Body of pancreas (tissue), 4 donors: ENCODE results near the gene URM1.

Source experiments
- CTCF ChIP-seq, 7 experiments: fragments of 450-650 bp in 4 of 7; fragments of 200-600 bp in 3 of 7; sonication (generic) in 3 of 7; IDR thresholded peaks; one replicate each; pipeline ENCODE4 v1.5.1; 2016 to 2019; ENCODE audit warnings: antibody characterized with exemption in 7 of 7
- POLR2A ChIP-seq, 3 donors: fragments of 450-650 bp; IDR thresholded peaks; one replicate each; pipeline ENCODE4 v1.6.1; 2016; ENCODE audit warnings: antibody characterized with exemption in 3 of 3, mild to moderate bottlenecking in 2 of 3

DNA sequence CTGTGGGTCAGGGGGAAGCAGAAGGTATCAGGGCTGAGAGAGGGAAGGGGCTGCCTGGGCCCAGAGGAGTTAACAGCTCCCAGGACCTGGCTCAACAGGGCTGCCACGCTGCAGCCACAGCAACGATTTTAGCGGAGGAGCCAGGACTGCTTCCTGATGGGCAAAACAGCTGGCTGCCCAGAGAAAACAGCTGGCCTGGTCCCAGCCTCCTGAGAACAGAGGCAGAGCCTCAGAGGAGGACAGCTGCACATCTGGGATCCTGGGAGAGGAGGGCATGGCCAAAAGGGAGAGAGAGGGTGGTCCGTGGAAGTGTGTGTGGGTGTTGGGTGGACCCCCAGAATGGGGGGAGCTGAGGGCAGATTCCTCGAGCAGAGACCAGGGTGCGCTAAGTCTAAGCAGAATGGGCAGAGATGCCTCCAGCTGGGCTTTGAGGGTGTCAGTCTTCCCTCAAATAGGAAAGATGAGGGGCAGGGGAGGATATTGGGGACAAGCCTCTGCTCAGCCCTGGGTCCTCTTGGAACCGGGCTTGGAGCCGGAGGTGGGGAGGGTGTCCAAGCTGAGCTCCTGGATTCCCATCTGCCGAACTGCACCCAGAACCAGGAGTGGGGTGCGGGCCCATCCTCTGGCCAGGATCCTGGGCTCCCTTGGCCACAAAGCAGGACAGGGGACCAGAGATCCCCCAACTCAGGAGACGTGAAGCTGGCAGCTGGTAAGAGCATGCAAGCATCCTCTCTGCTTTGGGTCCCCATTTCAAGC is 40.4 kb downstream of the URM1 start:
- TF ChIP-seq CTCF (IDR thresholded peaks at IDR 0.05) (no peak), POLR2A (IDR thresholded peaks at IDR 0.05) (no peak)
